Measurements from ENCODE around the gene IGFBP4. TPM values are rescaled to one million over a fixed set of nuclear protein-coding genes. Genes with fewer than 3 reads are reported as not detected.

IGFBP4 gene
- total RNA-seq, 1 donor from 2014 or later, result 56.7 TPM

DNA sequence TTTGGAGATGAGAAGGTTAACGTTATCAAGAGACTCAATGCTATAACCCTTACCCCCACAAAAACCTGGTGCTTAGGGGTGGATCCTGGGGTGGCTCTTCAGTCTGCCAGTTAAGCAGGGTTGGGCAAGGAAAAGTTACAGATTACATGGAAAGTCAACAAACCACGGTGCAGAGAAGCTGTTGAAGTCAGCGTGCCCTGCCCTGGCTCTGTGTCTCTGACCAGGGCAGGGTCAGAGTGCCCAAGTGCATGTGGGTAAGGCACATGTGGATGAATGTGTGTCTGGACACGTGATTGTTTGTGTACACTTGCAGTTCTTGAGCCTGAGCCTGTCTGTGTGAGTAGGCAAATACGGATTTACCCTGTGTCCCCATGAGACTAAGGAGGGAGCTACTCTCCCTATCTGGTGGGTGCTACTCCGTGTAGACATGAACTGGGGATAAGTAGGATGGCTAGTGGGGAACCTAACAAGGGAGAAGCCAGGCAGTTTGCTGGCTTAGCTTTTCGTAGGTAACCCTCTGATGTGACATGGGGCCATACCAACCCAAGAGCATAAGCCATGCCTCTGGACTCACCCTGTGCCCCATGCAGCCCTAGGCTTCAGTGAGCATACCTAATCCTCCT is 5.5 kb downstream of the IGFBP4 start:
- no peaks in the 10 kb centered on the region for H3K36me3 Mint-ChIP-seq (ENCODE audit: low read depth)
- DNase-seq (ENCODE audit: low read depth, low spot score), result no peak
- no peak overlapping the region for H3K27ac Mint-ChIP-seq (ENCODE audit: unreplicated experiment)
- no peaks in the 10 kb centered on the region for H3K9me3 Mint-ChIP-seq
- TF ChIP-seq CTCF (conservative IDR thresholded peaks at IDR 0.05), result no peak
- peaks cover 6% of the 10 kb centered on the region for H3K27me3 Mint-ChIP-seq (ENCODE audit: low read depth)
- H3K4me1 Mint-ChIP-seq, result peaks cover 20% of the 10 kb centered on the region
- peak overlapping the region; percentile 65 for H3K4me3 Mint-ChIP-seq

DNA sequence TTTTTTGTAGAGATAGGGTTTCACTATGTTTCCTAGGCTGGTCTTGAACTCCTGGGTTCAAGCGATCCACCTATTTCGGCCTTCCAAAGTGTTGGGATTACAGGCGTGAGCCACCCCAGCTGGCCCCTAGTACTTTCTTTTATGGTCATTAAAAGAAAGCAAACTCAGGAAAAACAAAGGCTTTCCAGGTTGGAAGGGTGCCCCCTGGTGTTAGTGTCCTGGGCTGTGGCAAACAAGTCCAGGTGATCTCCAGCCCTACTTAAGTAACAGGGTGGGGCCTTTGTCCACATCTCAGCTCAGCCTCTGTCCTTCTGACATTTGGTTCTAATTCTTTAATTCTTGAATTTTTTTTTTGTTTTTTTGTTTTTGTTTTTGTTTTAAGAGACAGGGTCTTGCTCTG is 6.9 kb downstream of the IGFBP4 start:
- no peaks in the 10 kb centered on the region for H3K9me3 Mint-ChIP-seq
- peak; percentile 57 for TF ChIP-seq CTCF (conservative IDR thresholded peaks at IDR 0.05)
- H3K27ac Mint-ChIP-seq (ENCODE audit: unreplicated experiment), result no peak overlapping the region
- no peak overlapping the region for H3K4me3 Mint-ChIP-seq
- H3K36me3 Mint-ChIP-seq (ENCODE audit: low read depth), result no peaks in the 10 kb centered on the region
- no peaks in the 10 kb centered on the region for H3K27me3 Mint-ChIP-seq (ENCODE audit: low read depth)
- peaks cover 6% of the 10 kb centered on the region for H3K4me1 Mint-ChIP-seq
- no peak for DNase-seq (ENCODE audit: low read depth, low spot score)

DNA sequence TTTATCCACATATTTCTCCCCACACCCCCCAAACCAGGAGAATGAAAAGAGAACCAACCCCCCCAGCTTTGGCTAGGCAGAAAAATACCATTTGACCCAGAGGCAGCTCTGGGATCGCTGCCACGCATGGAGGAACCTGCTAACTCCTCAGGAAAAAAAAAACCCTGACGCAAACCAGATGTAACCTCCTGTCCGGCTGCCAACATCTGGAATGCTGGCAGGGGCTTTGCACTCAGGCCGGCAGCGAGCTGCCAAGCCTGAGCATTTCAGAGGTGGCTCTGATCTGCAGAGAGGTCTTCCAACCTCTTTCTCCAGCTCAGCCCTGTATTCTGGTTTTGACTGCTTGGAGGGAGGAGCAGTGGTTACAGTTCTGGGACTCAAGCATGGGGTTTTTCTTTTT is 8.2 kb downstream of the IGFBP4 start:
- no peak for DNase-seq (ENCODE audit: low read depth, low spot score)
- peaks cover 3% of the 10 kb centered on the region for H3K36me3 Mint-ChIP-seq (ENCODE audit: low read depth)
- no peak overlapping the region for H3K4me3 Mint-ChIP-seq
- H3K27me3 Mint-ChIP-seq (ENCODE audit: low read depth), result no peaks in the 10 kb centered on the region
- no peaks in the 10 kb centered on the region for H3K4me1 Mint-ChIP-seq
- H3K9me3 Mint-ChIP-seq, result no peaks in the 10 kb centered on the region
- no peak for TF ChIP-seq CTCF (conservative IDR thresholded peaks at IDR 0.05)
- H3K27ac Mint-ChIP-seq (ENCODE audit: unreplicated experiment), result no peak overlapping the region

GRCh38 chr17:40452216-40452787 is 9.1 kb downstream of the IGFBP4 start:
- H3K27ac Mint-ChIP-seq (ENCODE audit: unreplicated experiment), result peak overlapping the region; percentile 68
- H3K9me3 Mint-ChIP-seq, result no peaks in the 10 kb centered on the region

GRCh38 chr17:40452921-40453378 is 9.7 kb downstream of the IGFBP4 start:
- no peak for DNase-seq (ENCODE audit: low read depth, low spot score)
- peaks cover 3% of the 10 kb centered on the region for H3K36me3 Mint-ChIP-seq (ENCODE audit: low read depth)
- no peaks in the 10 kb centered on the region for H3K9me3 Mint-ChIP-seq
- H3K27ac Mint-ChIP-seq (ENCODE audit: unreplicated experiment), result peak overlapping the region; percentile 57
- no peak for TF ChIP-seq CTCF (conservative IDR thresholded peaks at IDR 0.05)
- H3K4me1 Mint-ChIP-seq, result no peaks in the 10 kb centered on the region
- H3K27me3 Mint-ChIP-seq (ENCODE audit: low read depth), result no peaks in the 10 kb centered on the region
- no peak overlapping the region for H3K4me3 Mint-ChIP-seq

More at GRCh38 chr17:40452216-40452787, 9.1 kb downstream of the IGFBP4 start:
- Mint-ChIP-seq H3K4me1 (no peaks in the 10 kb centered on the region), H3K36me3 (ENCODE audit: low read depth) (peaks cover 3% of the 10 kb centered on the region), H3K27me3 (ENCODE audit: low read depth) (no peaks in the 10 kb centered on the region), H3K4me3 (no peak overlapping the region)
- no peak for DNase-seq (ENCODE audit: low read depth, low spot score)
- TF ChIP-seq CTCF (conservative IDR thresholded peaks at IDR 0.05), result no peak

Measured in neural crest cell (in vitro differentiated cells).